Trophoblast cell (in vitro differentiated cells and primary cell): ENCODE data around the gene SKI.
A peak's percentile ranks its signal among the peaks of the same experiment; 100 is the strongest.

ENCODE experiments used
- DNase-seq, 2 donors: peaks; one replicate each; pipeline ENCODE4 v3.0.0-alpha.2; 2016
- H2AFZ ChIP-seq: 2 replicates; pipeline ENCODE4 v1.6.1; 2013; ENCODE audit warnings: low read length, moderate library complexity, mild to moderate bottlenecking; ENCODE audit not compliant: insufficient read depth, poor library complexity
- H2AK5ac ChIP-seq: 2 replicates; pipeline ENCODE4 v1.6.1; 2013; ENCODE audit warnings: mild to moderate bottlenecking, low read length
- H2BK120ac ChIP-seq: 2 replicates; pipeline ENCODE4 v1.6.1; 2013; ENCODE audit warnings: low read length, mild to moderate bottlenecking, moderate library complexity; ENCODE audit not compliant: insufficient read depth, poor library complexity
- H2BK12ac ChIP-seq: 2 replicates; pipeline ENCODE4 v1.6.1; 2013; ENCODE audit warnings: mild to moderate bottlenecking, low read length, moderate library complexity
- H2BK5ac ChIP-seq: 2 replicates; pipeline ENCODE4 v1.6.1; 2013; ENCODE audit warnings: low read length, low read depth, moderate library complexity, mild to moderate bottlenecking; ENCODE audit not compliant: poor library complexity
- H3K14ac ChIP-seq: 2 replicates; pipeline ENCODE4 v1.6.1; 2013; ENCODE audit warnings: mild to moderate bottlenecking, low read length
- H3K18ac ChIP-seq: 2 replicates; pipeline ENCODE4 v1.6.1; 2013; ENCODE audit warnings: mild to moderate bottlenecking, low read length
- H3K23ac ChIP-seq: 2 replicates; pipeline ENCODE4 v1.6.1; 2013; ENCODE audit warnings: low read length
- H3K27ac ChIP-seq: 2 replicates; pipeline ENCODE4 v1.5.1; 2013; ENCODE audit warnings: low read depth, mild to moderate bottlenecking, inconsistent platforms, low read length, moderate library complexity
- H3K27me3 ChIP-seq: 2 replicates; pipeline ENCODE4 v1.6.1; 2013; ENCODE audit warnings: inconsistent platforms, mild to moderate bottlenecking, low read length, moderate library complexity; ENCODE audit not compliant: insufficient read depth
- H3K36me3 ChIP-seq, 2 experiments: 1 replicate in 1 of 2; 2 replicates in 1 of 2; pipeline ENCODE4 v1.6.1; 2013; ENCODE audit warnings: low read length in 2 of 2, mild to moderate bottlenecking in 2 of 2, moderate library complexity in 1 of 2; ENCODE audit not compliant: insufficient read depth in 2 of 2, control insufficient read depth in 1 of 2
- H3K4ac ChIP-seq: 2 replicates; pipeline ENCODE4 v1.6.1; 2013; ENCODE audit warnings: low read depth, mild to moderate bottlenecking, low read length, moderate library complexity
- H3K4me1 ChIP-seq, 2 experiments: 1 replicate in 1 of 2; 2 replicates in 1 of 2; pipeline ENCODE4 v1.6.1; 2013; ENCODE audit warnings: low read length in 2 of 2, mild to moderate bottlenecking in 2 of 2, moderate library complexity in 1 of 2; ENCODE audit not compliant: insufficient read depth in 2 of 2, control insufficient read depth in 1 of 2
- H3K4me2 ChIP-seq: 2 replicates; pipeline ENCODE4 v1.6.1; 2013; ENCODE audit warnings: inconsistent platforms, mild to moderate bottlenecking, low read length, moderate library complexity
- H3K4me3 ChIP-seq: 2 replicates; pipeline ENCODE4 v1.5.1; 2013; ENCODE audit warnings: mild to moderate bottlenecking, low read depth, low read length, inconsistent platforms
- H3K79me1 ChIP-seq: one replicate; pipeline ENCODE4 v1.6.1; 2013; ENCODE audit warnings: low read length
- H3K79me2 ChIP-seq: 2 replicates; pipeline ENCODE4 v1.6.1; 2013; ENCODE audit warnings: low read length, mild to moderate bottlenecking; ENCODE audit not compliant: control insufficient read depth, insufficient read depth, poor library complexity
- H3K9ac ChIP-seq: 2 replicates; pipeline ENCODE4 v1.6.1; 2013; ENCODE audit warnings: mild to moderate bottlenecking, low read length
- H3K9me3 ChIP-seq: 2 replicates; pipeline ENCODE4 v1.6.1; 2013; ENCODE audit warnings: low read depth, mild to moderate bottlenecking, control low read depth, inconsistent platforms, low read length; ENCODE audit not compliant: insufficient read depth
- H4K12ac ChIP-seq: 2 replicates; pipeline ENCODE4 v1.6.1; 2013; ENCODE audit warnings: low read depth, mild to moderate bottlenecking, low read length, moderate library complexity
- H4K8ac ChIP-seq: 2 replicates; pipeline ENCODE4 v1.6.1; 2013; ENCODE audit warnings: low read depth, mild to moderate bottlenecking, low read length, moderate library complexity
- H4K91ac ChIP-seq: one replicate; pipeline ENCODE4 v1.6.1; 2013; ENCODE audit warnings: low read depth, mild to moderate bottlenecking, low read length, moderate library complexity
- WGBS: extraction: QIAGEN DNeasy Blood & Tissue Kit; methylation state at CpG from one replicate; pipeline ENCODE4 v1.1.7; 2013; ENCODE audit warnings: missing lambda C conversion rate; ENCODE audit not compliant: insufficient read length, insufficient coverage; ENCODE audit errors: extremely low coverage; 5-methylcytosine and 5-hydroxymethylcytosine counted together

The SKI gene

DNA sequence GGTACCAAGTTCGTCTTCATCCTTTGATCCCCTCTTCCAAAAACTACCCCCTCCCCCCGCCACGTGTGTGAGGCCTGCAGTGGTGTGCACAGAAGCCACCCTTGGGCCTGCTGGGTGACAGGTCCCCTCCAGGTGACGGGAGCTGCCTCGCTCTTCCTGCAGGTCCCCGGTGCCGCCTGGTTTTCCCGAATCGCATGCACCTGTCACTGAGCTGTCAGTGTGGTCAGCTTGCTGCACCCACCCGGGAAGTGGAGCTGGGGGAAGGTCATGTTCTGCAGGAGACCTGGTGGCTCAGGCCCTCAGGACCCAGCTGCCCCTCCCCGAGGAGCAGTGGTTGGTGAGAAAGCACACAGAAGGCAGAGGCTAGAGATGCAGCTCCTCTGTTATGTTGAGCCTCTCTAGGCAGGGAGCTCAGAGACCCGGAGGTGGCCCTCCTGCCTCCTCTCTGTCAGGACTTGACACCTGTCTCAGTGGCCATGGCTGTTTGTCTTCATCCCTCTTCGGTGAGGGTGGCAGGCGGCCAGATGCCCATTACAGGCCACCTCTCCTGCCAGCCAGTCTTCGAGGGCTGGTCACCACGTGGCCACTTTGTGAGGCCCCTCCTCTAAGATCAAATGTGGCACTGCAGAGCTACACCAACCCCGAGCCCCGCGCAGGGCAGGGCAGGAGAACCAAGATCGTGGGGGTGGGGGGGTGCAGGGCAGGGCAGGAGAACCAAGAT is 60.9 kb downstream of the SKI start:
- peaks cover 7% of the 10 kb centered on the region for H3K9me3 ChIP-seq
- no peaks in the 10 kb centered on the region for H3K79me1 ChIP-seq
- H3K27ac ChIP-seq, result no peak overlapping the region
- no peak for DNase-seq
- no peak overlapping the region for H3K23ac ChIP-seq
- no peak overlapping the region for H4K91ac ChIP-seq
- H2BK12ac ChIP-seq, result no peak overlapping the region
- no peaks in the 10 kb centered on the region for H3K27me3 ChIP-seq
- H3K9ac ChIP-seq, result no peak overlapping the region
- peak overlapping the region; percentile 57 for H3K4ac ChIP-seq
- H3K4me2 ChIP-seq, result no peak overlapping the region
- H3K36me3 ChIP-seq, result peaks cover 5 to 9% of the 10 kb centered on the region in 2 experiments
- H2BK120ac ChIP-seq, result no peak overlapping the region
- H2BK5ac ChIP-seq, result no peak overlapping the region
- peaks cover 8 to 14% of the 10 kb centered on the region in 2 experiments for H3K4me1 ChIP-seq
- H3K79me2 ChIP-seq, result peaks cover 23% of the 10 kb centered on the region
- H3K4me3 ChIP-seq, result no peak overlapping the region
- H3K14ac ChIP-seq, result no peak overlapping the region
- peak overlapping the region; percentile 2 for H2AFZ ChIP-seq
- no peak overlapping the region for H2AK5ac ChIP-seq
- H4K8ac ChIP-seq, result no peak overlapping the region
- H4K12ac ChIP-seq, result no peak overlapping the region
- WGBS, result no CpG with 5 or more reads among the region's 20 CpGs
- H3K18ac ChIP-seq, result peak overlapping the region; percentile 50

DNA sequence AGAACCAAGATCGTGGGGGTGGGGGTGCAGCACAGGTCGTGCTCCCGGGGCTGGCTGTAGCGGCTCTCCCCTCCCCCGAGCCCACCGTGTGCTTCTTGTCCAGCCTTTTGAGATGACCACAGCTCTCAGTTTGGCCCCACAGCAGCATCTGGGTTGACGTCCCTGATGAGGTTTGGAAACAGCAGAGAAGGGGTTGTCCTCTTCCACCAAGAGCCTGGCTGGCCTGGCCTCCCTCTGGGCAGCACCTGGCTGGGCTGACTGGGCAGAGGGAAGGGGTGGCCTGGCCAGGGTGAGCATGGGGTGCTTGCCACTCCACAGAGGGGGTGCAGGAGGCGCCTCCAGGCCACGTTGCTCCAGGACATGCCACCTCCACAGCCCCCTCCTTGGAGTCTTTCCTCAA is 61.5 kb downstream of the SKI start:
- no peak overlapping the region for H4K91ac ChIP-seq
- H2AK5ac ChIP-seq, result no peak overlapping the region
- peak overlapping the region; percentile 67 for H3K18ac ChIP-seq
- H2BK12ac ChIP-seq, result no peak overlapping the region
- peaks cover 4 to 12% of the 10 kb centered on the region in 2 experiments for H3K4me1 ChIP-seq
- peak overlapping the region; percentile 5 for H3K4ac ChIP-seq
- no peak overlapping the region for H3K9ac ChIP-seq
- no peak overlapping the region for H4K8ac ChIP-seq
- peak overlapping the region; percentile 26 for H3K4me3 ChIP-seq
- H3K27me3 ChIP-seq, result no peaks in the 10 kb centered on the region
- no peak overlapping the region for H2AFZ ChIP-seq
- H3K79me2 ChIP-seq, result peaks cover 19% of the 10 kb centered on the region
- H3K79me1 ChIP-seq, result no peaks in the 10 kb centered on the region
- H3K14ac ChIP-seq, result no peak overlapping the region
- no peak overlapping the region for H2BK5ac ChIP-seq
- peaks cover 7 to 9% of the 10 kb centered on the region in 2 experiments for H3K36me3 ChIP-seq
- H3K9me3 ChIP-seq, result peaks cover 8% of the 10 kb centered on the region
- no peak for DNase-seq
- no peak overlapping the region for H3K23ac ChIP-seq
- no peak overlapping the region for H4K12ac ChIP-seq
- H3K27ac ChIP-seq, result no peak overlapping the region
- no peak overlapping the region for H3K4me2 ChIP-seq
- WGBS, result no CpG with 5 or more reads among the region's 9 CpGs
- H2BK120ac ChIP-seq, result no peak overlapping the region

DNA sequence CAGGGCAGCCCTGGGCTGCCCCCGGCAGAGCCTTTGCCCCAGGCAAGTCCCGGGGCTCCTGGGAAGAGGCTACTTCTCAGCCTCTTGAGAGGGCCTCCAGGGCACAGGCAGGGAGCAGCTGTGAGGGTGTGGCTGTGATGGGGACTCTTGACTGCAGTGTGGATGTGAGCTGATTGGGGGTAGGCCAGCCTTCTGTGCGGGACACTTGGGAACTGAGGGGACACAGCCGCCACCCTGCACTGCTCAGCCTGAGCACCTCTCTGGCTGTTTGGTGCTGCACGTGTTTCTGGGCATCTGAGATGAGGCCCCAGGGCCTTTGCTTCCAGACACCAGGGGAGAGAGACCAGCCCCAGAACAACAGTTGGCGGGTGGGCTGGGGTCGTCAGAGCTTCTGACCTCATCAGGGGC is 62.1 kb downstream of the SKI start:
- H3K36me3 ChIP-seq, result peaks cover 8 to 9% of the 10 kb centered on the region in 2 experiments
- no peak overlapping the region for H3K4me2 ChIP-seq
- H3K27me3 ChIP-seq, result no peaks in the 10 kb centered on the region
- peak overlapping the region; percentile 1 for H3K18ac ChIP-seq
- no peak overlapping the region for H4K91ac ChIP-seq
- H3K9me3 ChIP-seq, result peaks cover 8% of the 10 kb centered on the region
- H3K9ac ChIP-seq, result no peak overlapping the region
- DNase-seq, result peak; percentile 64 to 68
- no peak overlapping the region for H2AK5ac ChIP-seq
- H3K23ac ChIP-seq, result no peak overlapping the region
- no peak overlapping the region for H4K12ac ChIP-seq
- no peak overlapping the region for H3K27ac ChIP-seq
- H3K4me1 ChIP-seq, result peaks cover 4 to 12% of the 10 kb centered on the region in 2 experiments
- H2BK120ac ChIP-seq, result no peak overlapping the region
- no peaks in the 10 kb centered on the region for H3K79me1 ChIP-seq
- no peak overlapping the region for H3K14ac ChIP-seq
- H3K79me2 ChIP-seq, result peaks cover 16% of the 10 kb centered on the region
- no peak overlapping the region for H2BK12ac ChIP-seq
- H4K8ac ChIP-seq, result no peak overlapping the region
- no peak overlapping the region for H2BK5ac ChIP-seq
- H3K4ac ChIP-seq, result peak overlapping the region; percentile 32
- H3K4me3 ChIP-seq, result no peak overlapping the region
- WGBS, result no CpG with 5 or more reads among the region's 7 CpGs
- no peak overlapping the region for H2AFZ ChIP-seq

DNA sequence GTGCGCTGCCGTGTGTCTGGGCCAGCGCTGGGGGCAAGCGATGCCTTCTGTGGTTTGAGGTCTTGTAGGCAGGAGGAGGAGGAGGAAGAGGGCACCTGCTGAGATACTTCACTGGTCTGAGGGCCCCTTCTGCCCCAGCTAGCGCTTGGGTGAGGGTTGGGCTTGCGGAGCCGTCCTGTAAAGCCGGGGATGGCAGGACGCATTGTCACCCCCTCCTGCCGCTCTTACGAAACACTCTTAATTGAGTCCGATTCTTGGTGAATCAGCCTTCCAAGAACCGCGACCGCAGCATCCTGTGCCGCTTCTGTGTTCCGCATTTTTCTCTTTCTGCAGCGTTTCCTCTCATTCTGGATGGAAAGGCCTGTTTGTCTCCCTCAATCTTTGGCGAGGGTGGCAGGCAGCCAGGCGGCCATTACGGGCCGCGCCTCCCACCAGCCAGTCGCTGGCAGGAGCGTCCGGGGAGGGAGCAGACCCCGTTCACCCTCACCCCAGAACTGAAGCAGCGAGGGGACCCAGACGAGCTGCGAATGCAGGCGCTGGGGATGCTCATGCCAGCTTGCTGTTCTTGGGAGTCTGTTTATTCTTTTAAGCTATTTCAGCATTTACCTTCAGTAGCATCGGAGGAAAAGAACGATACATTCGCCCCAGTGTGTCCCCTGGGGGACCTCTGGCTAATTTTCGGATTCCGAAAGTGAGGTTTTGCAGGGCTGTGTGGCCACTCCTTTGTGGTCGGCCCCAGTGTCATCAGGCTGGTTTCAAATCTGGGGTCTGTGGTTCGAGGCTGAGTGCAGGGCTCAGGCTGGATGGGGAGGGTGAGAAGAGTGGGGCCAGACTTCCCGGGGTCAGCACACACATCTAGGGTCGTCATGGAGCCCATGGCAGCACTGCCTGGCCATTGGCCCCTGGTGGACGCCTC is 62.7 kb downstream of the SKI start:
- peaks cover 18% of the 10 kb centered on the region for H3K79me2 ChIP-seq
- no CpG with 5 or more reads among the region's 41 CpGs for WGBS
- H3K36me3 ChIP-seq, result peaks cover 9 to 10% of the 10 kb centered on the region in 2 experiments
- H4K12ac ChIP-seq, result no peak overlapping the region
- H2BK12ac ChIP-seq, result no peak overlapping the region
- no peak overlapping the region for H4K91ac ChIP-seq
- no peak overlapping the region for H3K23ac ChIP-seq
- H3K9ac ChIP-seq, result no peak overlapping the region
- H3K4me3 ChIP-seq, result no peak overlapping the region
- H3K9me3 ChIP-seq, result peaks cover 8% of the 10 kb centered on the region
- H3K4me2 ChIP-seq, result no peak overlapping the region
- no peak overlapping the region for H2BK5ac ChIP-seq
- no peak overlapping the region for H3K14ac ChIP-seq
- no peaks in the 10 kb centered on the region for H3K79me1 ChIP-seq
- no peak overlapping the region for H4K8ac ChIP-seq
- peaks cover 4 to 12% of the 10 kb centered on the region in 2 experiments for H3K4me1 ChIP-seq
- H2AK5ac ChIP-seq, result no peak overlapping the region
- H2BK120ac ChIP-seq, result no peak overlapping the region
- H2AFZ ChIP-seq, result no peak overlapping the region
- peak overlapping the region; percentile 29 for H3K4ac ChIP-seq
- no peaks in the 10 kb centered on the region for H3K27me3 ChIP-seq
- no peak overlapping the region for H3K27ac ChIP-seq
- H3K18ac ChIP-seq, result peak overlapping the region; percentile 1
- DNase-seq, result peak; percentile 48 to 53
